ENCODE measurements around the gene RAD51. TPM values are rescaled to one million over a fixed set of nuclear protein-coding genes. Genes with fewer than 3 reads are reported as not detected.

RAD51 gene
- total RNA-seq (2021) (19.8 and 22.5 TPM in 2 replicates), Bru-seq, nascent RNA (percentile 69 among the genes with signal in this experiment), BruChase-seq, experiment 1, labeled RNA remaining after a 2-hour chase (percentile 70 among the genes with signal in this experiment), BruChase-seq, experiment 2, labeled RNA remaining after a 6-hour chase (percentile 79 among the genes with signal in this experiment)
- long read RNA-seq, transcript RAD51-201 (10 exons, 2,449 nt) = major isoform, 35 of 44 reads
- long read RNA-seq, partial matches to known transcripts = 2 of 44 reads
- long read RNA-seq, other reads (novel, unspliced or antisense) = 5 of 44 reads

- POLR2A ChIA-PET (ENCODE audit: unreplicated experiment) = interaction anchor here (0.6 to 0.8 kb wide), 3 partner anchors 56 to 167 kb away, joined by 3 to 10 read pairs (median 8); no protein-coding TSS in a partner anchor
- TF ChIP-seq CTCF (conservative IDR thresholded peaks at IDR 0.05) = no peak
- no peak for TF ChIP-seq EZH2 (IDR thresholded peaks at IDR 0.05; ENCODE audit: low read depth)
Observed at GRCh38 chr15:40694688-40695468, at the start of gene RAD51. Gene RAD51, plus strand, starts transcription at chr15:40695174. Its CDS starts 3,585 bp downstream, at chr15:40698759.

GRCh38 chr15:40647523-40647922 lies 47.5 kb upstream of the RAD51 start:
- TF ChIP-seq EZH2 (IDR thresholded peaks at IDR 0.05; ENCODE audit: low read depth) (no peak), CTCF (conservative IDR thresholded peaks at IDR 0.05) (no peak)
- no peaks in the 10 kb centered on the region for H3K27me3 ChIP-seq (ENCODE audit: insufficient read depth, low read depth)
- no peaks in the 10 kb centered on the region for H3K9me3 ChIP-seq (ENCODE audit: insufficient read depth, low read depth)
- H3K36me3 ChIP-seq (ENCODE audit: low read depth) = no peaks in the 10 kb centered on the region
- H3F3A ChIP-seq (ENCODE audit: insufficient read depth, low read depth) = no peaks in the 10 kb centered on the region
- no peak overlapping the region for H2AFZ ChIP-seq
- no peak overlapping the region for H3K4me2 ChIP-seq
- no peaks in the 10 kb centered on the region for H3K4me1 ChIP-seq (replicated peaks; ENCODE audit: insufficient read depth)
- POLR2A ChIA-PET (ENCODE audit: unreplicated experiment) = interaction anchor here (0.5 kb wide), 1 partner anchor 419 kb away, joined by 5 read pairs; no protein-coding TSS in a partner anchor
- H3K27ac ChIP-seq = no peak overlapping the region
- H3K79me2 ChIP-seq (ENCODE audit: low read depth) = no peaks in the 10 kb centered on the region
- DNase-seq = no peak
- H3K4me3 ChIP-seq = no peak overlapping the region
- CTCF ChIA-PET = interaction anchor here (0.5 kb wide), 1 partner anchor 424 kb away, joined by 7 read pairs; no protein-coding TSS in a partner anchor
- intact Hi-C loops (cut with micrococcal nuclease; ENCODE audit: unreplicated experiment) = no loop called here
- BruUV-seq (replicated peaks) = no TSS peak
- H3K9me2 ChIP-seq (ENCODE audit: insufficient read depth) = no peaks in the 10 kb centered on the region
- H4K20me1 ChIP-seq (ENCODE audit: insufficient read depth) = no peaks in the 10 kb centered on the region

More at GRCh38 chr15:40694688-40695468, at the start of gene RAD51:
- Histone ChIP-seq H3K9me3 (ENCODE audit: insufficient read depth, low read depth) (no peaks in the 10 kb centered on the region), H3K4me1 (replicated peaks; ENCODE audit: insufficient read depth) (peaks cover 19% of the 10 kb centered on the region), H3K79me2 (ENCODE audit: low read depth) (peaks cover 18% of the 10 kb centered on the region), H4K20me1 (ENCODE audit: insufficient read depth) (no peaks in the 10 kb centered on the region), H3K27me3 (ENCODE audit: insufficient read depth, low read depth) (no peaks in the 10 kb centered on the region), H3F3A (ENCODE audit: insufficient read depth, low read depth) (peaks cover 7% of the 10 kb centered on the region), H2AFZ (peak within 1 kb of the TSS; percentile 83), H3K27ac (peak within 1 kb of the TSS; percentile 78), H3K4me3 (peak within 1 kb of the TSS; percentile 88), H3K36me3 (ENCODE audit: low read depth) (no peaks in the 10 kb centered on the region), H3K4me2 (peak within 1 kb of the TSS; percentile 77), H3K9me2 (ENCODE audit: insufficient read depth) (no peaks in the 10 kb centered on the region)
- peak; percentile 83 to 90 for DNase-seq
- CTCF ChIA-PET = interaction anchor here (0.6 to 1.3 kb wide), 2 partner anchors 104 to 105 kb away, joined by 3 to 7 read pairs; no protein-coding TSS in a partner anchor
- intact Hi-C loops (cut with micrococcal nuclease; ENCODE audit: unreplicated experiment) = loop anchor here (2.0 kb wide), 1 partner anchor 82 kb away; no protein-coding TSS in a partner anchor
- BruUV-seq (replicated peaks) = no TSS peak

- no peaks in the 10 kb centered on the region for H3K4me1 ChIP-seq (replicated peaks; ENCODE audit: insufficient read depth)
- no peaks in the 10 kb centered on the region for H3F3A ChIP-seq (ENCODE audit: insufficient read depth, low read depth)
- H4K20me1 ChIP-seq (ENCODE audit: insufficient read depth) = no peaks in the 10 kb centered on the region
- no peaks in the 10 kb centered on the region for H3K79me2 ChIP-seq (ENCODE audit: low read depth)
- TF ChIP-seq CTCF (conservative IDR thresholded peaks at IDR 0.05) = no peak
- TF ChIP-seq EZH2 (IDR thresholded peaks at IDR 0.05; ENCODE audit: low read depth) = no peak
- no peaks in the 10 kb centered on the region for H3K9me2 ChIP-seq (ENCODE audit: insufficient read depth)
- H3K4me2 ChIP-seq = no peak overlapping the region
- no peaks in the 10 kb centered on the region for H3K9me3 ChIP-seq (ENCODE audit: insufficient read depth, low read depth)
- intact Hi-C loops (cut with micrococcal nuclease; ENCODE audit: unreplicated experiment) = no loop called here
- no peaks in the 10 kb centered on the region for H3K36me3 ChIP-seq (ENCODE audit: low read depth)
- ChIA-PET POLR2A (ENCODE audit: unreplicated experiment) (no interaction called here), CTCF (interaction anchor here (0.7 kb wide), 1 partner anchor 134 kb away, joined by 6 read pairs; no protein-coding TSS in a partner anchor)
- BruUV-seq (replicated peaks) = no TSS peak
- H3K4me3 ChIP-seq = no peak overlapping the region
- DNase-seq = no peak
- H2AFZ ChIP-seq = no peak overlapping the region
- H3K27ac ChIP-seq = no peak overlapping the region
- no peaks in the 10 kb centered on the region for H3K27me3 ChIP-seq (ENCODE audit: insufficient read depth, low read depth)
Observed at GRCh38 chr15:40650479-40650878, 44.5 kb upstream of the RAD51 start.

Data from PC-9 (cell line).